ENCODE data around the gene PRUNE2.

GRCh38 chr9:76600007-76600615 lies 305.8 kb downstream of the PRUNE2 start:
- TF ChIP-seq, protein P1, sequence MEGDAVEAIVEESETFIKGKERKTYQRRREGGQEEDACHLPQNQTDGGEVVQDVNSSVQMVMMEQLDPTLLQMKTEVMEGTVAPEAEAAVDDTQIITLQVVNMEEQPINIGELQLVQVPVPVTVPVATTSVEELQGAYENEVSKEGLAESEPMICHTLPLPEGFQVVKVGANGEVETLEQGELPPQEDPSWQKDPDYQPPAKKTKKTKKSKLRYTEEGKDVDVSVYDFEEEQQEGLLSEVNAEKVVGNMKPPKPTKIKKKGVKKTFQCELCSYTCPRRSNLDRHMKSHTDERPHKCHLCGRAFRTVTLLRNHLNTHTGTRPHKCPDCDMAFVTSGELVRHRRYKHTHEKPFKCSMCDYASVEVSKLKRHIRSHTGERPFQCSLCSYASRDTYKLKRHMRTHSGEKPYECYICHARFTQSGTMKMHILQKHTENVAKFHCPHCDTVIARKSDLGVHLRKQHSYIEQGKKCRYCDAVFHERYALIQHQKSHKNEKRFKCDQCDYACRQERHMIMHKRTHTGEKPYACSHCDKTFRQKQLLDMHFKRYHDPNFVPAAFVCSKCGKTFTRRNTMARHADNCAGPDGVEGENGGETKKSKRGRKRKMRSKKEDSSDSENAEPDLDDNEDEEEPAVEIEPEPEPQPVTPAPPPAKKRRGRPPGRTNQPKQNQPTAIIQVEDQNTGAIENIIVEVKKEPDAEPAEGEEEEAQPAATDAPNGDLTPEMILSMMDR (IDR thresholded peaks at IDR 0.05; ENCODE audit: borderline replicate concordance, extremely low read depth, low read length, poor library complexity, severe bottlenecking): no peak
- TF ChIP-seq EZH2 (IDR thresholded peaks at IDR 0.05; ENCODE audit: borderline replicate concordance, low read depth, low read length, severe bottlenecking): no peak
